Sigmoid colon (tissue), 7 donors: ENCODE data around the gene MBP. TPM values are rescaled to one million over a fixed set of nuclear protein-coding genes. Genes with fewer than 3 reads are reported as not detected.

ENCODE experiments used
- DNase-seq: peaks from one replicate; pipeline ENCODE4 v3.0.0-alpha.2; 2019
- H3K27ac ChIP-seq, 4 donors: fragments of 200-600 bp; sonication (generic); one replicate each; pipeline ENCODE4 v1.5.1; 2016 to 2019; ENCODE audit warnings: mild to moderate bottlenecking in 1 of 4
- H3K27me3 ChIP-seq, 3 donors: fragments of 200-600 bp; sonication (generic); one replicate each; pipeline ENCODE4 v1.5.1; 2019; ENCODE audit warnings: mild to moderate bottlenecking in 1 of 3
- H3K36me3 ChIP-seq, 4 donors: fragments of 200-600 bp; sonication (generic); one replicate each; pipeline ENCODE4 v1.5.1; 2016 to 2019
- H3K4me1 ChIP-seq, 4 donors: fragments of 200-600 bp; sonication (generic); one replicate each; pipeline ENCODE4 v1.5.1; 2017 to 2019
- H3K4me3 ChIP-seq, 4 donors: fragments of 200-600 bp; sonication (generic); one replicate each; pipeline ENCODE4 v1.5.1; 2017 to 2019; ENCODE audit warnings: mild to moderate bottlenecking in 2 of 4, moderate library complexity in 1 of 4
- H3K9me3 ChIP-seq, 4 donors: fragments of 200-600 bp in 3 of 4; sonication (generic) in 3 of 4; one replicate each; pipeline versions ENCODE4 v1.5.1 to v1.6.1; 2013 to 2019
- EP300 ChIP-seq, 4 donors: sonication (generic); formaldehyde crosslinking; IDR thresholded peaks; one replicate each; pipeline ENCODE4 v1.6.1; 2017; ENCODE audit warnings: antibody characterized with exemption in 4 of 4
- POLR2A ChIP-seq, 2 donors: fragments of 450-650 bp; IDR thresholded peaks; one replicate each; pipeline ENCODE4 v1.6.1; 2016; ENCODE audit warnings: antibody characterized with exemption in 2 of 2, mild to moderate bottlenecking in 2 of 2, moderate library complexity in 2 of 2
- POLR2AphosphoS5 ChIP-seq, 4 donors: sonication (generic); formaldehyde crosslinking; IDR thresholded peaks; one replicate each; pipeline ENCODE4 v1.6.1; 2017; ENCODE audit warnings: antibody characterized with exemption in 4 of 4
- WGBS, 2 donors: extraction: QIAGEN DNeasy Blood & Tissue Kit; methylation state at CpG; one replicate each; pipeline ENCODE4 v1.1.7; 2013; 5-methylcytosine and 5-hydroxymethylcytosine counted together
- intact Hi-C: fragments of 100-400 bp; cut with DNase I; formaldehyde crosslinking; loops from one replicate; pipeline ENCODE4 v1.15.1; 2023
- polyA plus RNA-seq, 3 donors: library from polyadenylated mRNA; stranded (reverse); fragments of 200-250 nt; gene quantifications; one replicate each; pipeline ENCODE4 v1.2.3, GENCODE V29; 2013
- total RNA-seq, 4 donors: library from RNA; depleted of rRNA; stranded (reverse); fragments of >200 nt; gene quantifications; one replicate each; pipeline ENCODE4 v1.1.0, GENCODE V29; 2016
- TF ChIP-seq, protein P1 (sequence below), 4 experiments: fragments of 450-650 bp in 3 of 4; fragments of 200-600 bp in 1 of 4; IDR thresholded peaks; one replicate each; pipeline ENCODE4 v1.5.1; 2016 to 2019; ENCODE audit warnings: antibody characterized with exemption in 4 of 4, mild to moderate bottlenecking in 3 of 4, moderate library complexity in 2 of 4
- donor health status: healthy with polysubstance abuse.
- donor health status: Bipolar disorder and iron deficiency.
- donor health status: healthy.

The MBP gene
- total and polyA plus RNA-seq, 7 donors: 18.3 to 30.7 (median 24.0) TPM

DNA sequence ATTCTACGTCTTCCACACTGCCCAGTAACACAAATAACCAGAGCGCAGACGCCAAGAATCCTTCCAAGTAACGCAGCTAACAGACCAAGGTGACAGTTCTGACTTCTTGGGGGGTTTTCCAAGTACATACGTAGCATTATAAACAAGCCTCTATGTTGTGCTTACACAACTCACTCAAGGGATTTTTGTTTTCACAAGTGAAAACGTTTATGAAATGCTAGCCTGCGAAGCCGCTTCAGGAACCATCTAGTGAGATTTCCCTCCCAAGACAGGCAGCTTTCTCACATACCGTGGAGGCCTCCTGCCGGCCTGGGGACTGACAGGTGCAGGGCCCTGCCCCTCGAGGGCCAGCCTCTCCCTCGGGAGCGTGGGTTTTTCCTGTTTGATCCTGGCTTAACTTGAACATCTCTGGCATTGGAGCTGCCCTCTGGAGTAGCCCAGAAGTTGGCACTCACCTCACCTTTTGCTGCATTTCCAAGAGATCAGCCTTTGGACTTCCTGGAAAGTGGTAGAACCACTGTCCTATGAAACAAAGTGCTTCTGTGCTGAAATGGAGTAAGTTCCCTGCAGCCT, 151.1 kb downstream of the MBP start:
- no peak for DNase-seq
- no peak for TF ChIP-seq POLR2A (IDR thresholded peaks at IDR 0.05)
- TF ChIP-seq POLR2AphosphoS5 (IDR thresholded peaks at IDR 0.05): no peak
- TF ChIP-seq EP300 (IDR thresholded peaks at IDR 0.05): no peak
- TF ChIP-seq, protein P1, sequence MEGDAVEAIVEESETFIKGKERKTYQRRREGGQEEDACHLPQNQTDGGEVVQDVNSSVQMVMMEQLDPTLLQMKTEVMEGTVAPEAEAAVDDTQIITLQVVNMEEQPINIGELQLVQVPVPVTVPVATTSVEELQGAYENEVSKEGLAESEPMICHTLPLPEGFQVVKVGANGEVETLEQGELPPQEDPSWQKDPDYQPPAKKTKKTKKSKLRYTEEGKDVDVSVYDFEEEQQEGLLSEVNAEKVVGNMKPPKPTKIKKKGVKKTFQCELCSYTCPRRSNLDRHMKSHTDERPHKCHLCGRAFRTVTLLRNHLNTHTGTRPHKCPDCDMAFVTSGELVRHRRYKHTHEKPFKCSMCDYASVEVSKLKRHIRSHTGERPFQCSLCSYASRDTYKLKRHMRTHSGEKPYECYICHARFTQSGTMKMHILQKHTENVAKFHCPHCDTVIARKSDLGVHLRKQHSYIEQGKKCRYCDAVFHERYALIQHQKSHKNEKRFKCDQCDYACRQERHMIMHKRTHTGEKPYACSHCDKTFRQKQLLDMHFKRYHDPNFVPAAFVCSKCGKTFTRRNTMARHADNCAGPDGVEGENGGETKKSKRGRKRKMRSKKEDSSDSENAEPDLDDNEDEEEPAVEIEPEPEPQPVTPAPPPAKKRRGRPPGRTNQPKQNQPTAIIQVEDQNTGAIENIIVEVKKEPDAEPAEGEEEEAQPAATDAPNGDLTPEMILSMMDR (IDR thresholded peaks at IDR 0.05): no peak
- H3K4me3 ChIP-seq: no peak overlapping the region
- H3K9me3 ChIP-seq: no peaks in the 10 kb centered on the region
- 37 to 58% methylated on average over 13 of the region's 13 CpGs for WGBS, 2 donors
- no peaks in the 10 kb centered on the region for H3K27me3 ChIP-seq
- intact Hi-C loops: loop anchor here (5.0 kb wide), 2 partner anchors 59 to 109 kb away; no protein-coding TSS in a partner anchor
- H3K27ac ChIP-seq: no peak overlapping the region
- no peaks in the 10 kb centered on the region for H3K36me3 ChIP-seq
- H3K4me1 ChIP-seq: peaks cover 0 to 6% (median 3%) of the 10 kb centered on the region in 4 donors

DNA sequence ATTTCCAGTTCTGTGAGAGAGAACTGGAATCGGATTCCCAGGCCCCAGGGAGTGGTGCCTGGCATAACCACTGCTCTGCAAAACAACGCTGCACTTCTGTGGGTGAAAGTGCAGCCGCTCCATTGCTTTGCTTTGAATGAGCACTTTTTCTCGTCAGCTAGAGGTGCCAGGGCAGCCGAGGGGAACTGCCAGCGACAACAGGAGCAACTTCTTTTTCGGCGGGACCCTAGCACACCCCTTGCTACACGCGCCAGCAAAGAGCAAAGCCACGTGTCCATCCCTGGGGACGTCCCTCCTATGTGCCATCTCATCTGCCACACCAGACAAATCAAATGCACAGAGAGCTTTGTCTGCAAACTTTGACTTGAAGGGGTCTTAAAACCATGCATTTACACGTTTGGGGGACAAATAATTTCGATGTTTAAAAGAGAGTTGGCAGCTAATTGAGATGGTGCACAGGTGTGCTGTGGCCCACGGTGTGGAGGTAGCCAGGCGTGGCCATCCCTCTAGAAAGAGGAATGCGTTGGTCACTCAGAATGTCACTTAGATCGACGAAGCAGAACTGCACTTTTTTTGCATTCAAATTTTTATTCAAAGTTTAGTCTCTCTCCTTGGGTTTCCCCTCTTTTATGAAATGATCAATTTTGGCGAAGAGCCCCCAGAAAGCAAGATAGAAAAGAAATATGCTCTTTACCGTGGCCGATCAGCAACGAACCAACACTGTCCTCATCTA, 151.8 kb downstream of the MBP start:
- Histone ChIP-seq H3K27me3 (no peaks in the 10 kb centered on the region), H3K9me3 (no peaks in the 10 kb centered on the region), H3K4me3 (no peak overlapping the region), H3K4me1 (peaks cover 0 to 6% (median 3%) of the 10 kb centered on the region in 4 donors), H3K27ac (no peak overlapping the region), H3K36me3 (no peaks in the 10 kb centered on the region)
- TF ChIP-seq EP300 (IDR thresholded peaks at IDR 0.05) (no peak), POLR2AphosphoS5 (IDR thresholded peaks at IDR 0.05) (no peak), POLR2A (IDR thresholded peaks at IDR 0.05) (no peak)
- TF ChIP-seq, protein P1 (IDR thresholded peaks at IDR 0.05): no peak
- DNase-seq: no peak
- WGBS, 2 donors: 81 to 82% methylated on average over 23 of the region's 23 CpGs
- intact Hi-C loops: loop anchor here (5.0 kb wide), 2 partner anchors 59 to 109 kb away; no protein-coding TSS in a partner anchor

DNA sequence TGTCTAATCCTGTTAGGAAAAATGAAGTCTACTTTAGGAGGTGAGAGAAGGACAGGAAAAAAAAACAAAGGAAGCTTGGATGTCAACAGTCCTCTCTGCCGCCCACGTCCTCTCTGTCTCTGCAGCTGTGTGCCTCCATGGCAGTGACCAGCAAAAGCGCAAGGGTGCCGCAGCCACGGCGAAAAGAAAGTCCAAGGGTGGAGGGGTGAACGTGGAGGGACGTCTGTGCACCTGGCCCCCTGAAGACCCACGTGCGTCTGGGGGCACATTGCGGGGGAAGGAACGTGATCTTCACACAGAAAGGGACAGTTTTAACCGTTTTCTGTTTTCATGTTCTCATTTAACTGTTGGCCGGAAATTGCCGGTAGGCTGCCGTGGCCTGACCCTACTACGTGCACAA, 152.7 kb downstream of the MBP start:
- DNase-seq: no peak
- no peak for TF ChIP-seq POLR2A (IDR thresholded peaks at IDR 0.05)
- TF ChIP-seq POLR2AphosphoS5 (IDR thresholded peaks at IDR 0.05): no peak
- Histone ChIP-seq H3K36me3 (no peaks in the 10 kb centered on the region), H3K9me3 (no peaks in the 10 kb centered on the region), H3K27ac (no peak overlapping the region), H3K4me1 (peaks cover 0 to 6% (median 3%) of the 10 kb centered on the region in 4 donors), H3K4me3 (no peak overlapping the region), H3K27me3 (no peaks in the 10 kb centered on the region)
- intact Hi-C loops: loop anchor here (5.0 kb wide), 2 partner anchors 58 to 108 kb away; no protein-coding TSS in a partner anchor
- WGBS, 2 donors: 92% methylated on average over 17 of the region's 17 CpGs

DNA sequence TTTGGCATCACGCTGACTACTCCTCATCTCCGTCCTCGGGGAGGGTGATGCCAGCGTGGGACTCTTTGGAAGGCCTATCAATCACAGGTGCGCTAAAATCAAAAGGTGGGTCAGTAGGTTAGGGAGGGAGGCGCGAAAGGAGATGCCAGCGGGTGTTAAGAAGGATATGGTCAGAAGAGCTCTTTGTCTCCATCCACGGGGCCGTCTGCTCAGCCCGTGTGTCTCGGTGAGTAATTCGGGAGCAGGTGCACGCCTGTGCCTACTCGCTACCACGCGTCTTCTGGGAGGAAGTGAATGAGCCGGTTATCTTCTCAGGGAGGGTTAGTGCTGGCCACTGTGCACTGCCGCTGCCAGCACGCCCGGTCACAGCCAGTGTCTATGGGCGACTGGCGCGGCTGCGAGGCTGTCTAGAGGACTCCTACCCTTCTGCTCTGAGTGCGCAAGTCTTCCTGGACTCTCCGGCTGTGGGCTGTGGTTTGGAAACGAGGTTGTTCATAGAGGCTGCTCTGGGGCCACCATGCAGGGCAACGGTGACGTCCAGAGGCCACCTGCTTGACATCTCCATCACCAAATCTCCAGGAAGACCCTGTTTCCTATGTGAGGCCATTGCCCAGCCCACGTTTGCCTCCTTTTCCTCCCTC, 153.4 kb downstream of the MBP start:
- H3K27ac ChIP-seq: no peak overlapping the region
- WGBS, 2 donors: 94 to 96% methylated on average over 31 of the region's 31 CpGs
- H3K36me3 ChIP-seq: no peaks in the 10 kb centered on the region
- TF ChIP-seq EP300 (IDR thresholded peaks at IDR 0.05) (no peak), POLR2A (IDR thresholded peaks at IDR 0.05) (no peak), POLR2AphosphoS5 (IDR thresholded peaks at IDR 0.05) (no peak)
- TF ChIP-seq, protein P1 (IDR thresholded peaks at IDR 0.05): no peak
- no peak for DNase-seq
- no peak overlapping the region for H3K4me3 ChIP-seq
- intact Hi-C loops: no loop called here
- H3K9me3 ChIP-seq: no peaks in the 10 kb centered on the region
- H3K4me1 ChIP-seq: peaks cover 0 to 6% (median 3%) of the 10 kb centered on the region in 4 donors
- no peaks in the 10 kb centered on the region for H3K27me3 ChIP-seq

DNA sequence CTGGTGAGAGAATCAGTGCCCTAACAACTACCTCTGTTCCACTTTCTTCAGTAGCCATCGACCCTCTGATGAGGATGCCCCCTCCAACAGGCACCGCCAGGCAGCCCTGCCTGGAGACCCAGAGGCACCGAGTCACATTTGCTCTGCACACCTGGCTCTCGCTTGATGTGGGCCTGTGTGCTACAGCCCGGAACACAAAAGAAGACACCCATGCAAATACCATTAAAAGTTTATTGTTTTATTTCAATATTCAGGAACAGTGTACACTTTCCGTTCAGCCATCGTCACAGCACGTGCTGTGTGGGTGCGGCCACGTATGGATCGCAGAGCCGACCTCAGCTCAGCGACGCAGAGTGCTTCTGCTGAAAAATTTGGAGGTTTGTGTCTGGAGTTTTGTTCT, 154.0 kb downstream of the MBP start:
- no peak overlapping the region for H3K27ac ChIP-seq
- DNase-seq: no peak
- no peaks in the 10 kb centered on the region for H3K27me3 ChIP-seq
- H3K4me1 ChIP-seq: peaks cover 0 to 6% (median 3%) of the 10 kb centered on the region in 4 donors
- intact Hi-C loops: no loop called here
- no peaks in the 10 kb centered on the region for H3K36me3 ChIP-seq
- no peak overlapping the region for H3K4me3 ChIP-seq
- TF ChIP-seq, protein P1 (IDR thresholded peaks at IDR 0.05): no peak
- TF ChIP-seq EP300 (IDR thresholded peaks at IDR 0.05) (no peak), POLR2AphosphoS5 (IDR thresholded peaks at IDR 0.05) (no peak)
- H3K9me3 ChIP-seq: no peaks in the 10 kb centered on the region
- WGBS, 2 donors: 21 to 65% methylated on average over 14 of the region's 14 CpGs
